SK-N-SH (cell line): ENCODE measurements around the gene ABCC10. TPM values are rescaled to one million over a fixed set of nuclear protein-coding genes. Genes with fewer than 3 reads are reported as not detected.
"Not testable (repeated sequence)": the region's sequence is repeated elsewhere in the genome, so short reads cannot be mapped to it uniquely, and the experiment has no call there.

Experiments
- CTCF ChIA-PET: fragments of 300-600, 350-600 bp; formaldehyde crosslinking; extraction: SDS; loops from one replicate; lab custom pipeline; 2021; lab: Yijun Ruan, JAX
- POLR2A ChIA-PET: fragments of 350-600 bp; sonication (Branson Sonifier 250); formaldehyde crosslinking; extraction: SDS; loops from one replicate; lab custom pipeline; 2020; ENCODE audit warnings: antibody characterized with exemption, inconsistent platforms; lab: Yijun Ruan, JAX
- DNase-seq: peaks from one replicate; pipeline ENCODE4 v3.0.0; 2012
- H2AFZ ChIP-seq: fragments of 200-600 bp; sonication (generic); 2 replicates; pipeline ENCODE4 v1.8.1; 2016; ENCODE audit warnings: antibody characterized with exemption, mild to moderate bottlenecking, low read depth
- H3F3A ChIP-seq: fragments of 200-600 bp; sonication (generic); replicated peaks from 2 replicates; pipeline ENCODE3; 2016; ENCODE audit warnings: antibody characterized with exemption, mild to moderate bottlenecking; ENCODE audit not compliant: insufficient read depth
- H3K27ac ChIP-seq, 2 experiments: fragments of 200-500 bp in 1 of 2; fragments of 200-600 bp in 1 of 2; sonication (Bioruptor generic) in 1 of 2; sonication (generic), shearing (Covaris generic) in 1 of 2; 2 replicates each; pipeline versions ENCODE4 v1.5.1 to v1.6.1; 2014 to 2016; ENCODE audit warnings: low read depth in 2 of 2, inconsistent platforms in 1 of 2, low read length in 1 of 2, mild to moderate bottlenecking in 1 of 2, mixed read lengths in 1 of 2
- H3K27me3 ChIP-seq: fragments of 200-600 bp; sonication (generic), shearing (Covaris generic); 2 replicates; pipeline ENCODE4 v1.6.1; 2016; ENCODE audit warnings: mixed run types; ENCODE audit not compliant: insufficient read depth
- H3K36me3 ChIP-seq, 2 experiments: fragments of 200-500 bp in 1 of 2; fragments of 200-600 bp in 1 of 2; sonication (Bioruptor generic) in 1 of 2; sonication (generic) in 1 of 2; replicated peaks in 1 of 2; 2 replicates each; pipeline versions ENCODE3 to v1.5.1; 2014 to 2016; ENCODE audit warnings: low read length in 1 of 2, mild to moderate bottlenecking in 1 of 2; ENCODE audit not compliant: insufficient read depth in 2 of 2, control insufficient read depth in 1 of 2
- H3K4me1 ChIP-seq, 2 experiments: fragments of 200-500 bp in 1 of 2; fragments of 200-600 bp in 1 of 2; sonication (Bioruptor generic) in 1 of 2; sonication (generic), shearing (Covaris generic) in 1 of 2; 2 replicates each; pipeline versions ENCODE4 v1.5.1 to v1.6.1; 2014 to 2016; ENCODE audit warnings: low read depth in 1 of 2, low read length in 1 of 2, mixed run types in 1 of 2; ENCODE audit not compliant: insufficient read depth in 2 of 2, control insufficient read depth in 1 of 2
- H3K4me2 ChIP-seq: fragments of 200-600 bp; sonication (generic), shearing (Covaris generic); 2 replicates; pipeline ENCODE4 v1.6.1; 2017; ENCODE audit warnings: mixed run types
- H3K4me3 ChIP-seq, 2 experiments: fragments of 200-500 bp in 1 of 2; fragments of 200-600 bp in 1 of 2; sonication (Bioruptor generic) in 1 of 2; sonication (generic), shearing (Covaris generic) in 1 of 2; 2 replicates each; pipeline versions ENCODE4 v1.5.1 to v1.8.1; 2014 to 2016; ENCODE audit warnings: low read depth in 2 of 2, inconsistent platforms in 1 of 2, low read length in 1 of 2, mild to moderate bottlenecking in 1 of 2, mixed read lengths in 1 of 2, moderate library complexity in 1 of 2
- H3K79me2 ChIP-seq: fragments of 200-600 bp; sonication (generic); 2 replicates; pipeline ENCODE4 v1.8.1; 2017; ENCODE audit warnings: mild to moderate bottlenecking; ENCODE audit not compliant: insufficient read depth
- H3K9ac ChIP-seq: fragments of 200-600 bp; sonication (generic); 2 replicates; pipeline ENCODE4 v1.6.1; 2017; ENCODE audit warnings: mixed run types
- H3K9me2 ChIP-seq: fragments of 200-600 bp; sonication (generic); 2 replicates; pipeline ENCODE4 v1.6.1; 2017; ENCODE audit warnings: mixed run types
- H3K9me3 ChIP-seq: fragments of 200-600 bp; sonication (generic); 2 replicates; pipeline ENCODE4 v1.6.1; 2017; ENCODE audit warnings: mixed run types, mild to moderate bottlenecking, moderate library complexity
- H4K20me1 ChIP-seq: fragments of 200-600 bp; sonication (generic); 2 replicates; pipeline ENCODE4 v1.6.1; 2017; ENCODE audit warnings: mild to moderate bottlenecking, mixed run types; ENCODE audit not compliant: insufficient read depth
- CHD2 ChIP-seq: fragments of 150-350 bp; IDR thresholded peaks from 2 replicates; pipeline ENCODE4 v1.6.1; 2018; ENCODE audit warnings: low read length; ENCODE audit not compliant: partially characterized antibody
- JUND ChIP-seq: IDR thresholded peaks from 2 replicates; pipeline ENCODE4 v1.4.0; 2012
- MXI1 ChIP-seq: IDR thresholded peaks from 2 replicates; pipeline ENCODE4 v1.6.1; 2012; ENCODE audit warnings: mild to moderate bottlenecking, low read depth, low read length, improper control_type of control experiment
- RFX5 ChIP-seq: IDR thresholded peaks from 2 replicates; pipeline ENCODE4 v1.6.1; 2012; ENCODE audit warnings: mild to moderate bottlenecking, improper control_type of control experiment, low read length
- WGBS: methylation state at CpG from one replicate; pipeline ENCODE4 v1.1.6; 2017; ENCODE audit warnings: low lambda C conversion rate; 5-methylcytosine and 5-hydroxymethylcytosine counted together
- polyA plus RNA-seq, 3 experiments: library from polyadenylated mRNA; depleted of rRNA; stranded (reverse); fragments of >200 nt; gene quantifications; 2 replicates each; pipeline ENCODE4 v1.2.3, GENCODE V29; 2012

Gene ABCC10
- polyA plus RNA-seq, 1 of the 3 experiments (the other 2 are of a cell fraction), result 28.3 TPM

DNA sequence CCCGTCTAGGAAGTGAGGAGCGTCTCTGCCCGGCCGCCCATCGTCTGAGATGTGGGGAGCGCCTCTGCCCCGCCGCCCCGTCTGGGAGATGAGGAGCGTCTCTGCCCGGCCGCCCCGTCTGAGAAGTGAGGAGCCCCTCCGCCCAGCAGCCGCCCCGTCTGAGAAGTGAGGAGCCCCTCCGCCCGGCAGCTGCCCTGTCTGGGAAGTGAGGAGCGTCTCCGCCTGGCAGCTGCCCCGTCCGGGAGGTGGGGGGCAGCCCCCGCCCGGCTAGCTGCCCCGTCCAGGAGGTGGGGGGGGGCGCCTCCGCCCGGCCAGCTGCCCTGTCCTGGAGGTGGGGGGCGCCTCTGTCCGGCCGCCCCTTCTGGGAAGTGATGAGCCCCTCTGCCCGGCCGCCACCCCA lies 2.3 kb upstream of the ABCC10 start:
- DNase-seq, H3K27ac ChIP-seq, H3F3A ChIP-seq, H3K4me2 ChIP-seq, H2AFZ ChIP-seq, H3K9me3 ChIP-seq, CTCF ChIA-PET, POLR2A ChIA-PET, H3K9me2 ChIP-seq, H3K9ac ChIP-seq, H3K36me3 ChIP-seq, H3K4me3 ChIP-seq, H3K27me3 ChIP-seq, H4K20me1 ChIP-seq: not testable (repeated sequence)
- Histone ChIP-seq H3K4me1 (peaks cover 3 to 12% of the 10 kb centered on the region in 2 experiments; a peak in 3 of 4 replicates), H3K79me2 (peaks cover 22% of the 10 kb centered on the region)
- 98% methylated on average over 8 of the region's 33 CpGs for WGBS

DNA sequence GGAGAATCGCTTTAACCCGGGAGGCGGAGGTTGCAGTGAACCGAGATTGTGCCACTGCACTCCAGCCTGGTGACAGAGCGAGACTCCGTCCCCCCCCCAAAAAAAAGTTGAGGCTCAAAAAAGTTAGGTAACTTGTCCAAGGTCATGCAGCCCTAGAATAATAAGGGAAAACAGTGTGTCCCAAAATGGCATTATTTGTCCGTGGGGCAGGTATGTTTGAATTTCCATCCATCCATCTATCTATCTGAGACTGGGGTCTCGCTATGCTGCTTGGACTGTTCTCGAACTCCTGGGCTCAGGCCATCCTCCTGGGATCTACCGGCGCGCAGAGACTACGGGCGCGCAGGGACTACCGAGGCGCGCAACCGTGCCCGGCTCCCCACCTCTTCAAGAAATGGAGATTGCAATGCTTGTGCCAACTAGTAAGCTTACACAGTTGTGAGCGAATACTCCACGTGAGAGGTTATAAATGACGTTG lies 374 bp upstream of the ABCC10 start:
- no peak for DNase-seq

GRCh38 chr6:43428112-43428570 lies 800 bp downstream of the ABCC10 start:
- POLR2A ChIA-PET, result interaction anchor here (0.8 to 2.5 kb wide), 4 partner anchors 9 to 147 kb away, joined by 3 to 10 read pairs (median 3); no protein-coding TSS in a partner anchor
- WGBS, result 14% methylated on average over 9 of the region's 12 CpGs
- Histone ChIP-seq H3K9me3 (no peaks in the 10 kb centered on the region), H3K36me3 (peaks cover 7 to 15% of the 10 kb centered on the region in 2 experiments), H3K79me2 (peaks cover 36% of the 10 kb centered on the region), H3K4me2 (peak overlapping the region; percentile 85), H3K27me3 (no peaks in the 10 kb centered on the region), H3K4me3 (peak overlapping the region; percentile 83 to 88), H3K4me1 (peaks cover 3 to 12% of the 10 kb centered on the region in 2 experiments; a peak in 3 of 4 replicates), H3F3A (peaks cover 3% of the 10 kb centered on the region), H3K27ac (peak overlapping the region; percentile 84 to 94; a peak in 3 of 4 replicates), H3K9ac (peak overlapping the region; percentile 82), H4K20me1 (no peaks in the 10 kb centered on the region), H2AFZ (peak overlapping the region; percentile 83; the same call in 1 of the 2 replicates), H3K9me2 (no peaks in the 10 kb centered on the region)
- CTCF ChIA-PET, result interaction anchor here (0.6 to 1.5 kb wide), 3 partner anchors 26 to 66 kb away, joined by 3 to 5 read pairs (median 3); no protein-coding TSS in a partner anchor
- no peak for DNase-seq
- TF ChIP-seq MXI1, result peak; percentile 19; the same call in 1 of the 2 replicates
- no peak for TF ChIP-seq CHD2

More for the DNA sequence above, 374 bp upstream of the ABCC10 start:
- H3K4me1 ChIP-seq, result peaks cover 3 to 12% of the 10 kb centered on the region in 2 experiments; a peak in 3 of 4 replicates
- H3K9me2 ChIP-seq, result no peaks in the 10 kb centered on the region
- H3K9me3 ChIP-seq, result no peaks in the 10 kb centered on the region
- H2AFZ ChIP-seq, result peak overlapping the region; percentile 100
- H4K20me1 ChIP-seq, result no peaks in the 10 kb centered on the region
- H3K79me2 ChIP-seq, result peaks cover 35% of the 10 kb centered on the region
- TF ChIP-seq RFX5 (no peak), JUND (no peak)
- TF ChIP-seq, all 33 proteins: peak for 0
- ChIA-PET POLR2A (interaction anchor here (0.5 to 2.5 kb wide), 8 partner anchors 10 to 63 kb away, joined by 3 to 10 read pairs (median 4); partner anchors contain the start of gene ZNF318), CTCF (interaction anchor here (0.8 to 1.2 kb wide), 2 partner anchors 36 to 68 kb away, joined by 3 read pairs; no protein-coding TSS in a partner anchor)
- H3K27ac ChIP-seq, result peak overlapping the region; percentile 84 to 94
- peak overlapping the region; percentile 85 for H3K4me2 ChIP-seq
- peak overlapping the region; percentile 83 to 88; a peak in 3 of 4 replicates for H3K4me3 ChIP-seq
- H3K27me3 ChIP-seq, result no peaks in the 10 kb centered on the region
- WGBS, result 84% methylated on average over 23 of the region's 23 CpGs
- H3K36me3 ChIP-seq, result peaks cover 3 to 7% of the 10 kb centered on the region in 2 experiments
- H3K9ac ChIP-seq, result peak overlapping the region; percentile 82
- peaks cover 3% of the 10 kb centered on the region for H3F3A ChIP-seq
